HCT116 (cell line): ENCODE results near the gene UNC79. TPM values are rescaled to one million over a fixed set of nuclear protein-coding genes. Genes with fewer than 3 reads are reported as not detected.

Experiments
- ATAC-seq: fragments of 200-7000 bp; cut with Tn5 transposase; 2 replicates; pipeline ENCODE4 v1.9.1; 2020; ENCODE audit warnings: mild to moderate bottlenecking, moderate library complexity
- BruUV-seq: library from RNA; stranded (reverse); fragments of 400-500 nt; replicated peaks from 2 replicates; lab custom pipeline; 2021; lab: Mats Ljungman, UMichigan
- CTCF ChIA-PET: fragments of 300-600 bp; sonication (Branson Sonifier 250); formaldehyde crosslinking; loops from one replicate; lab custom pipeline; 2021; ENCODE audit warnings: antibody characterized with exemption; lab: Charles Lee
- POLR2A ChIA-PET: fragments of 300-600, 350-600 bp; sonication (Branson Sonifier 250); formaldehyde crosslinking; loops from one replicate; lab custom pipeline; 2021; ENCODE audit warnings: antibody characterized with exemption; lab: Charles Lee
- RAD21 ChIA-PET, 2 experiments: fragments of 300-600 bp; sonication (Branson Sonifier 250); formaldehyde crosslinking; loops; one replicate each; lab custom pipeline; 2023; ENCODE audit warnings: low total read pairs in 2 of 2; ENCODE audit not compliant: uncharacterized antibody in 2 of 2, unreplicated experiment in 2 of 2, low non-redundant PET in 1 of 2; lab: Charles Lee
- DNase-seq: peaks from one replicate; pipeline ENCODE4 v3.0.0-alpha.2; 2010; ENCODE audit warnings: low read depth, low spot score
- H2AFZ ChIP-seq: fragments of 200-600 bp; shearing (Covaris generic), sonication (generic); 2 replicates; pipeline ENCODE4 v1.6.1; 2017; ENCODE audit warnings: low read depth, mixed run types, mixed read lengths, antibody characterized with exemption, low read length; ENCODE audit not compliant: poor library complexity, severe bottlenecking
- H3K27ac ChIP-seq: 2 replicates; pipeline ENCODE4 v1.5.1; 2012; ENCODE audit warnings: low read depth, low read length
- H3K27me3 ChIP-seq: fragments of 200-600 bp; sonication (generic); 2 replicates; pipeline ENCODE4 v1.6.1; 2016; ENCODE audit warnings: mixed run types, low read length, mixed read lengths; ENCODE audit not compliant: insufficient read depth
- H3K36me3 ChIP-seq, 2 experiments: fragments of 200-500 bp in 1 of 2; fragments of 200-600 bp in 1 of 2; sonication (Bioruptor generic) in 1 of 2; sonication (generic) in 1 of 2; 2 replicates each; pipeline versions ENCODE4 v1.5.1 to v1.6.1; 2014 to 2016; ENCODE audit warnings: low read length in 2 of 2, inconsistent platforms in 1 of 2, mixed read lengths in 1 of 2, mixed run types in 1 of 2; ENCODE audit not compliant: insufficient read depth in 2 of 2, control insufficient read depth in 1 of 2
- H3K4me1 ChIP-seq, 2 experiments: fragments of 200-600 bp in 1 of 2; sonication (generic) in 1 of 2; 2 replicates each; pipeline versions ENCODE4 v1.5.1 to v1.6.1; 2012 to 2017; ENCODE audit warnings: low read length in 2 of 2, inconsistent platforms in 1 of 2, mild to moderate bottlenecking in 1 of 2, mixed read lengths in 1 of 2, mixed run types in 1 of 2, moderate library complexity in 1 of 2; ENCODE audit not compliant: insufficient read depth in 2 of 2, control insufficient read depth in 1 of 2
- H3K4me2 ChIP-seq: fragments of 200-600 bp; sonication (generic); 2 replicates; pipeline ENCODE4 v1.6.1; 2017; ENCODE audit warnings: mixed run types, low read length, mixed read lengths
- H3K4me3 ChIP-seq, 2 experiments: fragments of 200-600 bp in 1 of 2; sonication (generic) in 1 of 2; replicated peaks in 1 of 2; 2 replicates each; pipeline ENCODE4 v1.5.1; 2011 to 2016; ENCODE audit warnings: low read length in 2 of 2, control low read depth in 1 of 2, low read depth in 1 of 2, mild to moderate bottlenecking in 1 of 2, mixed read lengths in 1 of 2, mixed run types in 1 of 2
- H3K79me2 ChIP-seq: fragments of 200-600 bp; sonication (generic); 2 replicates; pipeline ENCODE4 v1.6.1; 2017; ENCODE audit warnings: mild to moderate bottlenecking, mixed run types, low read length, moderate library complexity, mixed read lengths; ENCODE audit not compliant: insufficient read depth
- H3K9ac ChIP-seq: fragments of 200-600 bp; sonication (generic); 2 replicates; pipeline ENCODE4 v1.6.1; 2016; ENCODE audit warnings: low read length, mixed read lengths
- H3K9me2 ChIP-seq: fragments of 200-600 bp; sonication (generic), shearing (Covaris generic); 2 replicates; pipeline ENCODE4 v1.6.1; 2017; ENCODE audit warnings: mixed run types, mild to moderate bottlenecking, moderate library complexity; ENCODE audit not compliant: insufficient read depth
- H3K9me3 ChIP-seq, 2 experiments: fragments of 200-500 bp in 1 of 2; fragments of 200-600 bp in 1 of 2; sonication (Bioruptor generic) in 1 of 2; sonication (generic) in 1 of 2; 2 replicates each; pipeline ENCODE4 v1.6.1; 2014 to 2017; ENCODE audit warnings: low read length in 2 of 2, mixed read lengths in 2 of 2, inconsistent platforms in 1 of 2, low read depth in 1 of 2, mild to moderate bottlenecking in 1 of 2, mixed run types in 1 of 2, moderate library complexity in 1 of 2; ENCODE audit not compliant: control insufficient read depth in 1 of 2, insufficient read depth in 1 of 2
- H4K20me1 ChIP-seq: fragments of 200-600 bp; sonication (generic), shearing (Covaris generic); 2 replicates; pipeline ENCODE4 v1.6.1; 2017; ENCODE audit warnings: mixed run types, mild to moderate bottlenecking, moderate library complexity; ENCODE audit not compliant: insufficient read depth
- CEBPB ChIP-seq: IDR thresholded peaks from 2 replicates; pipeline ENCODE4 v1.6.1; 2012; ENCODE audit warnings: low read depth
- EGR1 ChIP-seq: IDR thresholded peaks from 2 replicates; pipeline ENCODE4 v1.6.1; 2012; ENCODE audit warnings: low read depth
- ELF1 ChIP-seq: IDR thresholded peaks from 2 replicates; pipeline ENCODE4 v1.6.1; 2012; ENCODE audit warnings: low read depth, borderline replicate concordance
- EZH2phosphoT487 ChIP-seq: fragments of 200-600 bp; IDR thresholded peaks from 2 replicates; pipeline ENCODE4 v1.6.1; 2018; ENCODE audit warnings: antibody characterized with exemption, borderline replicate concordance
- FOSL1 ChIP-seq: IDR thresholded peaks from 2 replicates; pipeline ENCODE4 v1.6.1; 2012; ENCODE audit warnings: low read depth
- JUND ChIP-seq: IDR thresholded peaks from 2 replicates; pipeline ENCODE4 v1.6.1; 2012
- POLR2AphosphoS5 ChIP-seq: IDR thresholded peaks from 2 replicates; pipeline ENCODE4 v1.6.1; 2011; ENCODE audit warnings: mild to moderate bottlenecking, low read depth, low read length, moderate library complexity
- SIN3A ChIP-seq: IDR thresholded peaks from 2 replicates; pipeline ENCODE4 v1.6.1; 2012; ENCODE audit warnings: low read depth
- SRF ChIP-seq: IDR thresholded peaks from 2 replicates; pipeline ENCODE4 v1.6.1; 2012; ENCODE audit warnings: low read depth
- TCF7L2 ChIP-seq: IDR thresholded peaks from 2 replicates; pipeline ENCODE4 v1.7.0; 2011; ENCODE audit warnings: borderline replicate concordance, inconsistent platforms; ENCODE audit not compliant: insufficient read depth, insufficient read length; ENCODE audit errors: extremely low read depth
- ZFX ChIP-seq: fragments of 450-650 bp; IDR thresholded peaks from 2 replicates; pipeline ENCODE4 v1.6.1; 2017
- ZNF274 ChIP-seq: fragments of 200-500 bp; sonication (Bioruptor generic); IDR thresholded peaks from 2 replicates; pipeline ENCODE4 v1.6.1; 2014; ENCODE audit warnings: mild to moderate bottlenecking, low read depth, low read length, inconsistent platforms
- intact Hi-C: fragments of 100-400 bp; cut with micrococcal nuclease; formaldehyde crosslinking; loops from 2 replicates; pipeline ENCODE4 v1.10.0; 2022
- total RNA-seq: library from RNA; stranded (reverse); gene quantifications from one replicate; pipeline ENCODE4 v1.2.1, GENCODE V29; 2021; ENCODE audit not compliant: unreplicated experiment
- TF ChIP-seq, protein P1 (sequence below): IDR thresholded peaks from 2 replicates; pipeline ENCODE4 v1.6.1; 2012
- TF ChIP-seq, protein P2 (sequence below): IDR thresholded peaks from 2 replicates; pipeline ENCODE4 v1.6.1; 2011; ENCODE audit warnings: mild to moderate bottlenecking, low read length, moderate library complexity; ENCODE audit not compliant: insufficient replicate concordance; ENCODE audit errors: extremely low read depth
- TF ChIP-seq, protein P3 (sequence below): IDR thresholded peaks from 2 replicates; pipeline ENCODE4 v1.6.1; 2012; ENCODE audit warnings: low read depth
- TF ChIP-seq, protein P4 (sequence below), 3 experiments: fragments of 200-600 bp in 1 of 3; sonication (generic) in 1 of 3; IDR thresholded peaks in 2 of 3; conservative IDR thresholded peaks in 1 of 3; 2 replicates each; pipeline ENCODE4 v1.5.1; 2012 to 2017; ENCODE audit warnings: low read depth in 2 of 3, low read length in 2 of 3, antibody characterized with exemption in 1 of 3, borderline replicate concordance in 1 of 3, control low read depth in 1 of 3, mild to moderate bottlenecking in 1 of 3, mixed read lengths in 1 of 3, mixed run types in 1 of 3, moderate library complexity in 1 of 3; ENCODE audit not compliant: insufficient read depth in 1 of 3

The UNC79 gene
- total RNA-seq, 1 experiment from 2014 or later: 0.10 TPM

DNA sequence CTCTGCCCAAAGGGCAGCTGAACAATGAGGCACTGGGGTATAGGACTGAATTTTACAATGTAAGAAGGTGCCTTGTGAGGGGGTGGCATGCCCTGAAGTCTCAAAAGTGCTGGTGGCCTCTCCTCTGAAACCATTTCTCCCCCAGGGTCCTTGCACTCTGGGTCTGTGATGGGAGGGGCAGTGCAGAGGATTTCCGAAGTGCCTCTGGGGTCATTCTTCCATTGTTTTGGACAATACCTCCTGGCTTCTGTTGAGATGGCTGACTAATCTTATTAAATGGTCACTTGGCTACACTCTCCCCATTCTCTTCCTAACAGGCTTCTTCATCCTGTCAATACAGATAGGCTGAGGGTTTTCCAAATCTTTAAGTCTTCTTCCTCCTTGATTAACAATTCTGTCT lies 59.3 kb downstream of the UNC79 start:
- ChIA-PET POLR2A (no interaction called here), CTCF (no interaction called here), RAD21 (no interaction called here)
- BruUV-seq: no TSS peak
- Histone ChIP-seq H3K9ac (no peak overlapping the region), H2AFZ (no peak overlapping the region), H3K4me2 (no peak overlapping the region), H4K20me1 (no peaks in the 10 kb centered on the region), H3K36me3 (no peaks in the 10 kb centered on the region), H3K9me2 (no peaks in the 10 kb centered on the region), H3K4me3 (no peak overlapping the region), H3K27me3 (no peaks in the 10 kb centered on the region)
- intact Hi-C loops: no loop called here
- ATAC-seq: no peak
- TF ChIP-seq ZFX (no peak), POLR2AphosphoS5 (no peak), EGR1 (no peak), TCF7L2 (no peak), SRF (no peak), JUND (no peak), SIN3A (no peak), EZH2phosphoT487 (no peak), FOSL1 (no peak), CEBPB (no peak), ELF1 (no peak), ZNF274 (no peak)
- TF ChIP-seq, protein P1, sequence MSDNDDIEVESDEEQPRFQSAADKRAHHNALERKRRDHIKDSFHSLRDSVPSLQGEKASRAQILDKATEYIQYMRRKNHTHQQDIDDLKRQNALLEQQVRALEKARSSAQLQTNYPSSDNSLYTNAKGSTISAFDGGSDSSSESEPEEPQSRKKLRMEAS: no peak
- TF ChIP-seq, protein P2, sequence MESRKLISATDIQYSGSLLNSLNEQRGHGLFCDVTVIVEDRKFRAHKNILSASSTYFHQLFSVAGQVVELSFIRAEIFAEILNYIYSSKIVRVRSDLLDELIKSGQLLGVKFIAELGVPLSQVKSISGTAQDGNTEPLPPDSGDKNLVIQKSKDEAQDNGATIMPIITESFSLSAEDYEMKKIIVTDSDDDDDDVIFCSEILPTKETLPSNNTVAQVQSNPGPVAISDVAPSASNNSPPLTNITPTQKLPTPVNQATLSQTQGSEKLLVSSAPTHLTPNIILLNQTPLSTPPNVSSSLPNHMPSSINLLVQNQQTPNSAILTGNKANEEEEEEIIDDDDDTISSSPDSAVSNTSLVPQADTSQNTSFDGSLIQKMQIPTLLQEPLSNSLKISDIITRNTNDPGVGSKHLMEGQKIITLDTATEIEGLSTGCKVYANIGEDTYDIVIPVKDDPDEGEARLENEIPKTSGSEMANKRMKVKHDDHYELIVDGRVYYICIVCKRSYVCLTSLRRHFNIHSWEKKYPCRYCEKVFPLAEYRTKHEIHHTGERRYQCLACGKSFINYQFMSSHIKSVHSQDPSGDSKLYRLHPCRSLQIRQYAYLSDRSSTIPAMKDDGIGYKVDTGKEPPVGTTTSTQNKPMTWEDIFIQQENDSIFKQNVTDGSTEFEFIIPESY: no peak
- TF ChIP-seq, protein P3, sequence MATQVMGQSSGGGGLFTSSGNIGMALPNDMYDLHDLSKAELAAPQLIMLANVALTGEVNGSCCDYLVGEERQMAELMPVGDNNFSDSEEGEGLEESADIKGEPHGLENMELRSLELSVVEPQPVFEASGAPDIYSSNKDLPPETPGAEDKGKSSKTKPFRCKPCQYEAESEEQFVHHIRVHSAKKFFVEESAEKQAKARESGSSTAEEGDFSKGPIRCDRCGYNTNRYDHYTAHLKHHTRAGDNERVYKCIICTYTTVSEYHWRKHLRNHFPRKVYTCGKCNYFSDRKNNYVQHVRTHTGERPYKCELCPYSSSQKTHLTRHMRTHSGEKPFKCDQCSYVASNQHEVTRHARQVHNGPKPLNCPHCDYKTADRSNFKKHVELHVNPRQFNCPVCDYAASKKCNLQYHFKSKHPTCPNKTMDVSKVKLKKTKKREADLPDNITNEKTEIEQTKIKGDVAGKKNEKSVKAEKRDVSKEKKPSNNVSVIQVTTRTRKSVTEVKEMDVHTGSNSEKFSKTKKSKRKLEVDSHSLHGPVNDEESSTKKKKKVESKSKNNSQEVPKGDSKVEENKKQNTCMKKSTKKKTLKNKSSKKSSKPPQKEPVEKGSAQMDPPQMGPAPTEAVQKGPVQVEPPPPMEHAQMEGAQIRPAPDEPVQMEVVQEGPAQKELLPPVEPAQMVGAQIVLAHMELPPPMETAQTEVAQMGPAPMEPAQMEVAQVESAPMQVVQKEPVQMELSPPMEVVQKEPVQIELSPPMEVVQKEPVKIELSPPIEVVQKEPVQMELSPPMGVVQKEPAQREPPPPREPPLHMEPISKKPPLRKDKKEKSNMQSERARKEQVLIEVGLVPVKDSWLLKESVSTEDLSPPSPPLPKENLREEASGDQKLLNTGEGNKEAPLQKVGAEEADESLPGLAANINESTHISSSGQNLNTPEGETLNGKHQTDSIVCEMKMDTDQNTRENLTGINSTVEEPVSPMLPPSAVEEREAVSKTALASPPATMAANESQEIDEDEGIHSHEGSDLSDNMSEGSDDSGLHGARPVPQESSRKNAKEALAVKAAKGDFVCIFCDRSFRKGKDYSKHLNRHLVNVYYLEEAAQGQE: no peak
- TF ChIP-seq, protein P4, sequence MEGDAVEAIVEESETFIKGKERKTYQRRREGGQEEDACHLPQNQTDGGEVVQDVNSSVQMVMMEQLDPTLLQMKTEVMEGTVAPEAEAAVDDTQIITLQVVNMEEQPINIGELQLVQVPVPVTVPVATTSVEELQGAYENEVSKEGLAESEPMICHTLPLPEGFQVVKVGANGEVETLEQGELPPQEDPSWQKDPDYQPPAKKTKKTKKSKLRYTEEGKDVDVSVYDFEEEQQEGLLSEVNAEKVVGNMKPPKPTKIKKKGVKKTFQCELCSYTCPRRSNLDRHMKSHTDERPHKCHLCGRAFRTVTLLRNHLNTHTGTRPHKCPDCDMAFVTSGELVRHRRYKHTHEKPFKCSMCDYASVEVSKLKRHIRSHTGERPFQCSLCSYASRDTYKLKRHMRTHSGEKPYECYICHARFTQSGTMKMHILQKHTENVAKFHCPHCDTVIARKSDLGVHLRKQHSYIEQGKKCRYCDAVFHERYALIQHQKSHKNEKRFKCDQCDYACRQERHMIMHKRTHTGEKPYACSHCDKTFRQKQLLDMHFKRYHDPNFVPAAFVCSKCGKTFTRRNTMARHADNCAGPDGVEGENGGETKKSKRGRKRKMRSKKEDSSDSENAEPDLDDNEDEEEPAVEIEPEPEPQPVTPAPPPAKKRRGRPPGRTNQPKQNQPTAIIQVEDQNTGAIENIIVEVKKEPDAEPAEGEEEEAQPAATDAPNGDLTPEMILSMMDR (IDR thresholded peaks at IDR 0.05 in 2 of 3, conservative IDR thresholded peaks at IDR 0.05 in 1 of 3; ENCODE audit: borderline replicate concordance in 1 of 3, insufficient read depth in 1 of 3, low read depth in 2 of 3, low read length in 2 of 3): no peak
- TF ChIP-seq, all 23 proteins: peak for 0
- H3K79me2 ChIP-seq: no peaks in the 10 kb centered on the region
- no peaks in the 10 kb centered on the region for H3K9me3 ChIP-seq
- no peak for DNase-seq
- H3K27ac ChIP-seq: no peak overlapping the region
- H3K4me1 ChIP-seq: no peaks in the 10 kb centered on the region
